Measurements from ENCODE around the gene GSTT4. TPM values are rescaled to one million over a fixed set of nuclear protein-coding genes. Genes with fewer than 3 reads are reported as not detected.
"Not testable (repeated sequence)": the region's sequence is repeated elsewhere in the genome, so short reads cannot be mapped to it uniquely, and the experiment has no call there.

GSTT4 gene
- total RNA-seq, 1 donor from 2014 or later, result not detected

GRCh38 chr22:23993581-23994177 lies 11.6 kb downstream of the GSTT4 start:
- DNase-seq (ENCODE audit: low spot score in 2 of 2); FAIRE-seq: not testable (repeated sequence)

- not testable (repeated sequence) for FAIRE-seq
These were observed 12.2 kb downstream of the GSTT4 start for GRCh38 chr22:23993080-23993479.

GRCh38 chr22:23989583-23990244 lies 15.5 kb downstream of the GSTT4 start:
- DNase-seq (ENCODE audit: low spot score in 2 of 2); FAIRE-seq: not testable (repeated sequence)

More at GRCh38 chr22:23993080-23993479, 12.2 kb downstream of the GSTT4 start:
- DNase-seq (ENCODE audit: low spot score in 2 of 2), result not testable (repeated sequence)

- not testable (repeated sequence) for DNase-seq (ENCODE audit: low spot score in 2 of 2); FAIRE-seq
These were observed 18.6 kb downstream of the GSTT4 start for GRCh38 chr22:23986538-23987178.

GRCh38 chr22:23986089-23986488 lies 19.2 kb downstream of the GSTT4 start:
- DNase-seq (ENCODE audit: low spot score in 2 of 2); FAIRE-seq: not testable (repeated sequence)

- DNase-seq (ENCODE audit: low spot score in 2 of 2), result peak in 1 of 2 donors; percentile 25
- FAIRE-seq, result no peak
These were observed 20.8 kb downstream of the GSTT4 start for GRCh38 chr22:23984430-23984829.

- not testable (repeated sequence) for FAIRE-seq; DNase-seq (ENCODE audit: low spot score in 2 of 2)
These were observed 24.7 kb downstream of the GSTT4 start for GRCh38 chr22:23980567-23980966.

GRCh38 chr22:23979557-23980240 lies 25.6 kb downstream of the GSTT4 start, which contains the start of gene GSTT2:
TSS of gene GSTT2 (plus strand) at chr22:23980134.
- FAIRE-seq; DNase-seq (ENCODE audit: low spot score in 2 of 2): not testable (repeated sequence)

GRCh38 chr22:23977304-23977703 lies 27.9 kb downstream of the GSTT4 start:
- FAIRE-seq; DNase-seq (ENCODE audit: low spot score in 2 of 2): not testable (repeated sequence)

- not testable (repeated sequence) for FAIRE-seq; DNase-seq (ENCODE audit: low spot score in 2 of 2)
These were observed 30.4 kb downstream of the GSTT4 start for GRCh38 chr22:23974836-23975352.

GRCh38 chr22:23974345-23974744 lies 30.9 kb downstream of the GSTT4 start, which contains the start of gene DDT:
TSS of gene DDT (minus strand) at chr22:23974441. CDS start at chr22:23974414, 27 bp downstream.
- peak; percentile 91 for FAIRE-seq
- DNase-seq (ENCODE audit: low spot score in 2 of 2), result not testable (repeated sequence)

GRCh38 chr22:23971927-23972326 lies 33.3 kb downstream of the GSTT4 start:
- DNase-seq (ENCODE audit: low spot score in 2 of 2); FAIRE-seq: not testable (repeated sequence)

GRCh38 chr22:23970816-23971486 lies 34.3 kb downstream of the GSTT4 start:
- DNase-seq (ENCODE audit: low spot score in 2 of 2), result no peak
- FAIRE-seq, result no peak

GRCh38 chr22:23970201-23970641 lies 35.0 kb downstream of the GSTT4 start:
- DNase-seq (ENCODE audit: low spot score in 2 of 2), result no peak
- no peak for FAIRE-seq

- no peak for DNase-seq (ENCODE audit: low spot score in 2 of 2)
- FAIRE-seq, result no peak
These were observed 36.2 kb downstream of the GSTT4 start for GRCh38 chr22:23969071-23969470.

GRCh38 chr22:23966568-23966967 lies 38.7 kb downstream of the GSTT4 start, which contains the start of gene DDTL:
TSS of gene DDTL (plus strand) at chr22:23966888. CDS start at chr22:23966915, 27 bp downstream.
- DNase-seq (ENCODE audit: low spot score in 2 of 2), result not testable (repeated sequence)
- FAIRE-seq, result peak; percentile 87

GRCh38 chr22:23966094-23966493 lies 39.2 kb downstream of the GSTT4 start:
- not testable (repeated sequence) for FAIRE-seq; DNase-seq (ENCODE audit: low spot score in 2 of 2)

GRCh38 chr22:23961084-23961771 lies 44.0 kb downstream of the GSTT4 start, which contains the start of gene GSTT2B:
TSS of gene GSTT2B (minus strand) at chr22:23961195. CDS start at chr22:23961131, 64 bp downstream.
- not testable (repeated sequence) for DNase-seq (ENCODE audit: low spot score in 2 of 2); FAIRE-seq

All from frontal cortex (tissue), 4 donors.